NB4 (cell line): ENCODE results near the gene LRP1B.

ENCODE experiments used
- DNase-seq: peaks from one replicate; pipeline ENCODE4 v3.0.0; 2010; ENCODE audit warnings: low read depth
- H3K4me3 ChIP-seq: one replicate; pipeline ENCODE4 v1.5.1; 2011; ENCODE audit warnings: mild to moderate bottlenecking, low read depth, low read length, moderate library complexity
- CTCF ChIP-seq: IDR thresholded peaks from one replicate; pipeline ENCODE4 v1.5.1; 2012; ENCODE audit warnings: low read depth, low read length
- MYC ChIP-seq: IDR thresholded peaks from 2 replicates; pipeline ENCODE4 v1.6.1; 2011; ENCODE audit warnings: low read depth, low read length
- POLR2A ChIP-seq: IDR thresholded peaks from 2 replicates; pipeline ENCODE4 v1.6.1; 2011; ENCODE audit warnings: mild to moderate bottlenecking; ENCODE audit not compliant: insufficient read length; ENCODE audit errors: extremely low read depth

Gene LRP1B

DNA sequence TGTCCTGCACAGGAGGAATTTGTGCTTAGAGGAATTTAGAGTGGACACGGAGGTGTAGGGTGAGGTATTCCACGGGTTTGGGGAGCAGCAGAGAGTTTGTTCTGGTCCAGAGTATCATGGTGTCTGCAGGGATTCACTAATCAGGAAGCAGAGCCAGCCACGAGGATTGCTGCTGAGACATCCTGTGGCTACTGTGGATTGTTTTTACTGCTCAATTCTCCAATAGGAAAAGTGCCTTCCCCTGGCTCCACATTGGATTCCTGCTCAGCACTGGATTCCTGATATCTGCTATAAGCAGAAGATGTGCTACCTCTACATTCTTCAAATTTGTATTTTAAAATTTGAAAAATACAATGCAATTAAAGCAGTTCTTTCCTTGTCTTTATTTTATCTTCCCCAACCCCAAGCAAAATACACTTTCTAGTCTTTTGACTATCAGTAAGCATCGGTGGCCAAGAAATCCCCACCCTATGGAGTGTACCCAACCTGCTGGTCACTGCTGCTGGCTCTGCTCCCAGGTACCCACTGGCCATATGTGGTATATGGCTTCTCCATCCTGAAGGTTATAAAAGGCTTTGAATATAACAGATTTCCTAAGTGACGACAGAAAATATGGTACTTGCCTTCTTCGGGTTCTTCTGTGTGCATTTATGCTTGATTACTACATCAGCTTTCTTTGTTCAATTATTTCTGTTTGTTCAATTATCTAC is 1947.6 kb downstream of the LRP1B start:
- no peak for DNase-seq
- TF ChIP-seq CTCF (no peak), MYC (no peak), POLR2A (no peak)
- no peak overlapping the region for H3K4me3 ChIP-seq
